Hematopoietic multipotent progenitor cell (in vitro differentiated cells): ENCODE data around the gene CEACAM1. TPM values are rescaled to one million over a fixed set of nuclear protein-coding genes. Genes with fewer than 3 reads are reported as not detected.
"Not testable (repeated sequence)": the region's sequence is repeated elsewhere in the genome, so short reads cannot be mapped to it uniquely, and the experiment has no call there.

Experiments used
- DNase-seq, 3 donors: peaks; one replicate each; pipeline ENCODE4 v3.0.0-alpha.2; 2011 to 2015; ENCODE audit warnings: low read depth in 2 of 3, low spot score in 2 of 3
- total RNA-seq: library from RNA; depleted of rRNA; stranded (reverse); fragments of >200 nt; gene quantifications from one replicate; pipeline ENCODE4 v1.2.3, GENCODE V29; 2012

The CEACAM1 gene
- total RNA-seq = 1.3 TPM

DNA sequence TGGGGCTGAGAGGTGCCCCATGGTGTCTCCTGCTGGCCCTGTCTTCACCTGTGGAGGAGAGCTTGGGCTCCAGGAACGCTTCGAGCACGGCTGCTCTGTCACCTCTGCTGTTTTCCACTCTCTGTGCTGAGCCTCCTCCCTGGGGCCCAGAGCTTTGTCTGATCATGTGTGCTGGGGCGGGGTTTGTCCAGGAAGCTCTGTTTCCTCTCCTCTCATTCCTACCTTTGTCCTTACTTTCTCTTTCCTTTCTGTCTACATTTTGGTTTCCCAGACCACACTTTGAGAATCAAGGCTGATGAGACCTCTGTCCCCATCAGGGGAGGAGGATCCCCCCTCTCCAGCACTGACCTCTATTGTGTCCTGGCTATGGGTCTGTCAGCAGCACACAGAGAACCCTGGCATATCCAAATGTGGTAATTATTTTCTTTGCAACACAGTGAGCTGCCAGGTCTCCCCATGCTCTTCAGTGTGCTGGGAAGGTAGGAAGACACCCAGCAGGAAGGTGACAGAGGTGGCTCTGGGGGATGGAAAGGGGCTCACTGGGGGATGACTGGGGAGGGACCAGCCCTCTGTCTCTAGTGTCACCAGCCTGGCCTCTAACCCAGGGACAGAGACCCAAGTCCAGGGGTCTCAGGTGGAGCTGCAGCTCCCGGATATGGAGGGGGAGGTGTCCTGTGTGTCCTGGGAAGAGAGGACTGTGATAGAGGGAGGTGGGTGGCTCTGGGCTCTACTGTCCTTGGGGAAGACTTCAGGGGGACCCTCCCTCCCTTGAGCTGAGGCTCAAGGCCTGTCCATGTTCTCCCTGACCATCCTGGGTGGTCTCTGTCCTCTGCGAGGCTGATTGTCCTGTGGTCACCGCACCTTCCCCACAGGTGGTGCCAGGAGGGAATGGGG, at the start of gene CEACAM1:
Gene CEACAM1 (minus strand): TSS at position 128 of the 894 bp plus-strand sequence. CDS start 107 bp downstream, at position 21.
- peak; percentile 21 to 48 (median 22) for DNase-seq

GRCh38 chr19:42577016-42577415, 48.7 kb upstream of the CEACAM1 start:
- DNase-seq = no peak

GRCh38 chr19:42576241-42576640, 48.0 kb upstream of the CEACAM1 start:
- DNase-seq = no peak

- DNase-seq = no peak
Observed at GRCh38 chr19:42573642-42574041, 45.4 kb upstream of the CEACAM1 start.

GRCh38 chr19:42571116-42571515, 42.8 kb upstream of the CEACAM1 start:
- no peak for DNase-seq

DNA sequence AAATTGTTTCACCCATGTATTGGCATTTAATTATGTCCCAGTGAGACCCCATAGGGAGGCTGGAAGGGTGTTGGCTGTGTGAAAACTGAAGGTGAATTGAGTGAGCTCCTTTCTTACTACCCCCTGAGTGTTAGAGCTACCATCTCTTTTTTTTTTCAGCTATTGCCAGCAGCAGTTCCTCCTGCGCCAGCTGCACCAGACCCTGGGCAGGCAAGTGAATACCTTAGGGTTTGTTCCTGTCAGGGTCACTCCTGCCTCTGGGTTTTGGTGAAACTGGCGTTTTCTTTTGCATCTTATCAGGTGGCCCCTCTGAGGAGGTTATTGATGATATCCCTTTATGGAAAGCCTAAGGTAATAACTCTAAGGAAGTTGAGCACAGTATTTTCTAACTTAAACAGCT, 40.9 kb upstream of the CEACAM1 start:
- DNase-seq = no peak

DNA sequence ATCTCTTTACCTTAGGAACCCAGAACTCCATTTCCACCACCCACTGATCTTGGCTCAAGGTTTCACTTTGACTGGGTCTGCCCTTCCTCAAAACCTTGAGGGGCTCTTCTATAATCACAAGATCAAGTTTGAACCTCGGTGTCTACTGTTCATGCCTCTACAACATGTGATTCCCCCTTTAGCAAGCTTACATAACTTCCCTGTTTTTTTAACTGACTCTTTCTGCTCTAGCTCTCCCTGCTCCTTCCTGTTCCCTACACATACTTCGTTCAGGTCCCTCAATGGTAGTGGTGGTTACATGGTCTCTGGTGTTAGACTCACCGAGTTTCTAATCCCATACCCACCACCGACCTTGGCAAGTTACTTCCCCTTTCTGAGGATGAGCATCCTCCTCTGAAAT, 39.7 kb upstream of the CEACAM1 start:
- DNase-seq = peak in 2 of 3 donors; percentile 32 to 71

GRCh38 chr19:42567567-42567966, 39.3 kb upstream of the CEACAM1 start:
- DNase-seq = no peak

GRCh38 chr19:42563352-42564210, 35.3 kb upstream of the CEACAM1 start:
- peak in 2 of 3 donors; percentile 30 to 59 for DNase-seq

- no peak for DNase-seq
Observed at GRCh38 chr19:42561512-42561911, 33.2 kb upstream of the CEACAM1 start.

DNA sequence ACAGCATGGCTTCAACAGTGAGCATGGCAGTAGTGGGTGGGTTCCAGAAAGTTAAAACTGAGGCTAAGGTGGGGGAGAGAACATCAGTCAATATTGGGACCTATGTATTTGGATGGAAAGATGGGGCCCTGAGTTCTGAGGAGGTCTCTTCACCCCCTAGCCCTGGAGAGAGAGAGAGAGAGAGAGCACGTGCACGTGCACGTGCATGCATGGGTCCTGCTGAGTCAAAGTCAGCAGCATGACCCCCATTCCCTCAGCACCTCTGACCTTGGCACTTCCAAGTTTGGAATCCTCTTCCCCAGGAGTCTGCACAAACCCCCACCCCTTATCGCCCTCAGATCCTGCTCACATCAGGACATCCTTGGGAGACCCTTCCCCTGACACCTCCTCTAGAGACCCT, 32.5 kb upstream of the CEACAM1 start:
- no peak for DNase-seq

DNA sequence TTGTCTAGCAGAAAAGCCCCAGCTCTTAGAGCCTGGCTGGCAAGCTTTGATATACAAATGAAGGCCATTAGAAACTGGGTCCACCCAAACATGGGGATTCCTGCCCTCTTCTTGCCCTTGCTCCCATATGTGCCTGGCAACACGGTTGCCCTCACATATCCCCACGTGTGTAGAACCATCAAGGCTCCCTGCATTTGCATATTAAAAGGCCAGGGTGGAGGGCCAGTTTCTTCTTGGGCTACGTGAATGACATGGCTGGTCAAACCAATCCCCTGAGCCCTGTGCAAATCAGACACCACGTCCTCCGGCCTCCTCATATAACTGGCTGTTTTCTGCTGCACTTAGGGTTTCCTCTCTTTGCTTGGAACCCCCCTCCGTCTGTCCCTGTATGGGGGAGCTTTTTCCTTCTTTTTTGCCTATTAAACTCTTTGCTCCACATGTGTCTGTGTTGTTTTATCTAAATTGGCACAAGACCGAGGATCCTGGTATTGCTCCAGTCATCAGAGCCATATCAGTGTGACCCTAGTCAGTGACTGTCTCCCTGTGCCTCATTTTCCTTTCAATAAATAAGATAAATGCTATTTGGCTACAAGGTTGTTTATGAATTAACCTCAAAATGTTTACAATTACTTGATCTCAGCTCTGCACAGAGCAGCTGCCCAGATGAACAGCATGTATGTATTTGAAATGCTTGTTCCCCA, 30.3 kb upstream of the CEACAM1 start:
- DNase-seq = no peak

GRCh38 chr19:42557386-42557871, 29.1 kb upstream of the CEACAM1 start:
- not testable (repeated sequence) for DNase-seq

DNA sequence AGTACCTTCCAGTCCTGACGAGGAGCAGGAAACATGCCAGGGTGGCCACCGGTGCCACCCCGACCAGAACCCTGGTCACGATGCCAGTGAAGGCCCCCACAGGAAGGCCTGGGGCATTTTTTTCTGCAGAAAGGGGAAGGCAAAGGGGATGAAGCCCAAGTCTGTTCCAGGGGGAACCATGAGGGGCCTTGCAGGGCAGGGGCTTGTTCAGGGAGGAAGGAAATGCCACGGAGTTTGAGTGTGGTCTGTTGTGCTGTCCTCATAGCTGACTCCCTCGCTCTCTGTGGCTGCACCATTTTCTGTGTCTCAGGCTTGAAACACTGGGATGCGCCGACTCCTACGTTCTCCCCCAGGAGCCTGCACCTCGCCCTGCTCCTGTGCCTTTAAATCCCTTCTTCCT, 27.5 kb upstream of the CEACAM1 start:
- DNase-seq = peak in 2 of 3 donors; percentile 37 to 64

- DNase-seq = peak in 2 of 3 donors; percentile 45 to 78
Observed at GRCh38 chr19:42555317-42555716, 27.0 kb upstream of the CEACAM1 start.

DNA sequence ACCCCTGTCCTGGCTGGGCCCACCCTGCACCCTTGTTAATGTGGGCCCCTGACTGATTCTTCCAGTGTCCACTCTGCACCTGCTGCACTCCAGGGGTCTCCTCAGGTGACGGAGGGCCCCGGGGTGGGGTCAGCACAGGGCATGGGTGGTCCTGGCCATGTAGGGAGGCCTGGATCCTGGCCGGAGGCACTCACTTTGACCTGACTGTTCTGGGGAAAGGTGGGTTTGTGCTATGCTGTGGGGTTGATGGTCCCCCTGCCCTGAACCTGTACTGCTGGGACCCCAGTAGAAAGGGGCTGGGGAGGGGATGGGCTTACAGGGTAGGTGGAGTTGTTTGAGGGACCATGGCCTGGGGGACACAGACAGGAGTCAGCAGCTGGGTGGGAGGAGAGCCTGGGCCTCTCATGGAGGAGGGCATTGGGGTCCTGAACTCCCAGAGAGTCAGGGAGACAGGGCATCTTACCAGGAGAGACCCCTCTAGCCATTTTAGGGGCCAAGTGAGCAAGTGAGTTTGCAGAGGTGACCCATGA, 25.8 kb upstream of the CEACAM1 start:
- DNase-seq = no peak

GRCh38 chr19:42553292-42554045, 25.2 kb upstream of the CEACAM1 start:
- DNase-seq = no peak

GRCh38 chr19:42552086-42553065, 24.1 kb upstream of the CEACAM1 start:
- no peak for DNase-seq
